ENCODE data around the gene MEGF6. TPM values are rescaled to one million over a fixed set of nuclear protein-coding genes. Genes with fewer than 3 reads are reported as not detected.

Gene MEGF6
- total and polyA plus RNA-seq, 9 of the 15 experiments (the other 6 are each of a cell fraction or from before 2014, with no cell fraction given), result 0.03 to 1.7 (median 0.24) TPM; not detected in 3

DNA sequence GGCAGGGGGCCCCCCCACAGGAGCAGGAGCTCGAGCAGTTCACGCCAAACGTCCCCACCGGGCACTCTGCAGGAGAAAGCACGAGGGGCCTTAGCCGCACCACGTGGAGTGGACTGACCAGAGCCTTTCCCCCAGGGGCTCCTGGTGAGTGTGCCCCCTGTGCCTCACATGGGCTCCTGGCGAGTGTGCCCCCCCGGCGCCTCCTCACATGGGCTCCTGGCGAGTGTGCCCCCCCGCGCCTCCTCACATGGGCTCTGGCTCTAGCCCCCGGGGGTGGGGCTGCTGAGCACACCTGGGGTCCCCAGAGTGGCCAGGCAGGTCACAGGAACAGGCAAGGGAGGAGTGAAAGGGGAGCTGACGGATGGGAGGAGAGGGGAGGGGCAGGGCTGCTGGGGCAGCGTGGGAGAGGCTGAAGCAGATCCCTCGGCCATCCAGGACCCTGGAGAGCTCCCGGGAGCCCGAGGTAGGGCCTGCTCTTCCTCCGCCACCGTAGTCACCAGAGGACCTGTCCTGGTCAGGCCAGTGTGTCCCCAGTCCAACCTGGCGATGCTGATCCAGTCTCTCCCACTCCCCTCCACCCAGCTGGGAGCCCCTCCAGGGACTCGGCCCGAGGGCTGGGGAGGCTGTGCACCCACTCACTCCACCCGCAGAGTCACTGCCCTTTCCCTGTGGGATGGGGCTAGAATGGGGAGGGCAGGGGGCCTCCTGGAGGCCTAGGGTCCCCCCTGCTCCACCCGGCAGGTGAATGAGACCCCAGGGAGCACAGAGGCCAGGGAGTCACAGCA lies 109.3 kb downstream of the MEGF6 start (continued):
- TF ChIP-seq MAZ (CRISPR knock-in tag; conservative IDR thresholded peaks at IDR 0.05 in 1 of 2, IDR thresholded peaks at IDR 0.05 in 1 of 2), result 0 out of 4 replicates have a peak, but pooled peaks of 1 of the 2 experiments have one; percentile 51
- TF ChIP-seq POLR2G (IDR thresholded peaks at IDR 0.05; ENCODE audit: low read depth, low read length), result peak; percentile 7; the same call in 1 of the 2 replicates
- TF ChIP-seq PHF8 (IDR thresholded peaks at IDR 0.05; ENCODE audit: borderline replicate concordance, low read length), result no peak
- no peak for TF ChIP-seq TEAD2 (tag; IDR thresholded peaks at IDR 0.05)
- peak; percentile 82 for TF ChIP-seq MIER1 (IDR thresholded peaks at IDR 0.05; ENCODE audit: low read depth)
- TF ChIP-seq CCNT2 (IDR thresholded peaks at IDR 0.05; ENCODE audit: borderline replicate concordance, extremely low read depth, insufficient read length, low read depth, low read length), result peak; percentile 41
- peak; percentile 52; the same call in 1 of the 2 replicates for TF ChIP-seq NR2C2 (CRISPR knock-in tag; IDR thresholded peaks at IDR 0.05)
- TF ChIP-seq NR2C2 (tag; IDR thresholded peaks at IDR 0.05), result no peak

DNA sequence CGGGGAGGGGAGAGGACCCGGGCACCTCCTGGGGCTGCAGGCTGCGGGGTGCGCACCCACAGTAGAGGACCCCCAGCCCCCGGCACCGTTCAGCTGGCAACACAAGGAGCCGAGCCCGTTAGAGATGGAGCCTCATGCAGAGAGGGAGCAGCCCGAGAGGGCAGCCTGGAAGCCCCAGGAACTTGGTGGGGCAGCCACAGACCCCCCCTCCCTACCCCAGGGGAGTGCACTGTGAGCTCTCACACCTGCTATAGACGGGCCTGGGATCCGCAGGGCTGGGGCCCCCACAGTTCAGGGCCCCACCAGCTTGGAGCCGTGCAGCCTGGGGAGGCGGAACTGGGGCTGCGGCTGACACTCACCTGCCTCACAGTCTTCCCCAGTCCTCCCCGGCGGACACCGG lies 109.9 kb downstream of the MEGF6 start:
- ATAC-seq (no peak), FAIRE-seq (no peak), DNase-seq (ENCODE audit: extremely low read depth in 1 of 4, low spot score in 3 of 4) (no peak)
- H3K27ac ChIP-seq (ENCODE audit: extremely low read depth, low read depth, low read length), result no peak overlapping the region
- ChIA-PET CTCF (ENCODE audit: low intra/inter-chr PET ratio) (no interaction called here), POLR2A (no interaction called here)
- TF ChIP-seq, protein P1, sequence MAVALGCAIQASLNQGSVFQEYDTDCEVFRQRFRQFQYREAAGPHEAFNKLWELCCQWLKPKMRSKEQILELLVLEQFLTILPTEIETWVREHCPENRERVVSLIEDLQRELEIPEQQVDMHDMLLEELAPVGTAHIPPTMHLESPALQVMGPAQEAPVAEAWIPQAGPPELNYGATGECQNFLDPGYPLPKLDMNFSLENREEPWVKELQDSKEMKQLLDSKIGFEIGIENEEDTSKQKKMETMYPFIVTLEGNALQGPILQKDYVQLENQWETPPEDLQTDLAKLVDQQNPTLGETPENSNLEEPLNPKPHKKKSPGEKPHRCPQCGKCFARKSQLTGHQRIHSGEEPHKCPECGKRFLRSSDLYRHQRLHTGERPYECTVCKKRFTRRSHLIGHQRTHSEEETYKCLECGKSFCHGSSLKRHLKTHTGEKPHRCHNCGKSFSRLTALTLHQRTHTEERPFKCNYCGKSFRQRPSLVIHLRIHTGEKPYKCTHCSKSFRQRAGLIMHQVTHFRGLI (CRISPR knock-in tag; IDR thresholded peaks at IDR 0.05), result no peak
- peak; percentile 44; the same call in 1 of the 2 replicates for TF ChIP-seq POLR2G (IDR thresholded peaks at IDR 0.05; ENCODE audit: low read depth, low read length)
- H3K9me3 ChIP-seq (replicated peaks; ENCODE audit: control insufficient read depth, insufficient read depth, low read depth, low read length), result no peaks in the 10 kb centered on the region
- H4K20me1 ChIP-seq (replicated peaks; ENCODE audit: control insufficient read depth, insufficient read depth, low read length), result peaks cover 19% of the 10 kb centered on the region; the same call in 1 of the 2 replicates
- no peak overlapping the region for H3K4me2 ChIP-seq (ENCODE audit: insufficient read depth, low read length)
- no peak overlapping the region for H3K4me3 ChIP-seq
- no peaks in the 10 kb centered on the region for H3K79me2 ChIP-seq (ENCODE audit: control insufficient read depth, insufficient read depth, low read length)
- H3K4me1 ChIP-seq (replicated peaks in 1 of 2; ENCODE audit: control insufficient read depth in 2 of 2, insufficient read depth in 2 of 2, low read length in 2 of 2), result peaks cover 0 to 57% of the 10 kb centered on the region in 2 experiments; a peak in 1 of 5 replicates
- WGBS (ENCODE audit: insufficient coverage, low coverage, missing lambda C conversion rate), result 10% methylated on average over 17 of the region's 17 CpGs
- H2AFZ ChIP-seq (ENCODE audit: low read depth, low read length), result no peak overlapping the region
- peaks cover 11 to 60% of the 10 kb centered on the region in 2 experiments; a peak in 3 of 5 replicates for H3K27me3 ChIP-seq (ENCODE audit: control insufficient read depth in 2 of 2, insufficient read depth in 2 of 2, low read length in 2 of 2)
- in situ Hi-C loops (cut with MboI) (no loop called here), intact Hi-C loops (cut with micrococcal nuclease) (no loop called here)
- no peaks in the 10 kb centered on the region for H3K36me3 ChIP-seq (ENCODE audit: control insufficient read depth, insufficient read depth, low read length)
- no TSS peak for BruUV-seq (replicated peaks)
- H3K9me1 ChIP-seq (ENCODE audit: control insufficient read depth, insufficient read depth, low read length), result no peaks in the 10 kb centered on the region
- H3K9ac ChIP-seq (ENCODE audit: insufficient read depth in 1 of 2, low read depth in 2 of 2, low read length in 2 of 2), result no peak overlapping the region

Data from K562 (cell line).